ENCODE results near the gene CBS. TPM values are rescaled to one million over a fixed set of nuclear protein-coding genes. Genes with fewer than 3 reads are reported as not detected.

Gene CBS
- total RNA-seq, 1 donor from 2014 or later = 25.7 TPM

Other genes with a start within 250 kb of the CBS start
- 9.8 and 13.1 TPM in 2 replicates for gene WDR4, start 196.3 kb downstream of the CBS start, total RNA-seq
- 26.6 and 49.3 TPM in 2 replicates for gene NDUFV3, start 182.5 kb downstream of the CBS start, total RNA-seq
- not detected in 2 replicates for gene ERVH48-1, start 150.2 kb downstream of the CBS start, total RNA-seq
- 21.1 and 22.9 TPM in 2 replicates for gene PKNOX1, start 101.3 kb downstream of the CBS start, total RNA-seq
- 37.6 and 61.5 TPM in 2 replicates for gene U2AF1, start 31.7 kb upstream of the CBS start, total RNA-seq
- not detected in 2 replicates for gene CRYAA, start 93.2 kb upstream of the CBS start, total RNA-seq